PC-3 (cell line): ENCODE measurements around the gene SCCPDH. TPM values are rescaled to one million over a fixed set of nuclear protein-coding genes. Genes with fewer than 3 reads are reported as not detected.

Experiments used
- ATAC-seq: fragments of 200-7000 bp; cut with Tn5 transposase; 2 replicates; pipeline ENCODE4 v1.9.1; 2020; ENCODE audit warnings: mild to moderate bottlenecking, moderate library complexity
- BruUV-seq: library from RNA; stranded (reverse); fragments of 400-500 nt; replicated peaks from 2 replicates; lab custom pipeline; 2021; lab: Mats Ljungman, UMichigan
- CTCF ChIA-PET: fragments of 300-600 bp; sonication (Branson Sonifier 250); formaldehyde crosslinking; loops from one replicate; lab custom pipeline; 2022; ENCODE audit warnings: antibody characterized with exemption; lab: Charles Lee
- POLR2A ChIA-PET: fragments of 300-600 bp; sonication (Branson Sonifier 250); formaldehyde crosslinking; loops from one replicate; lab custom pipeline; 2022; ENCODE audit warnings: antibody characterized with exemption; ENCODE audit not compliant: unreplicated experiment; lab: Charles Lee
- DNase-seq: peaks from one replicate; pipeline ENCODE4 v3.0.0-alpha.2; 2015
- H2AFZ ChIP-seq: fragments of 300-600 bp; sonication (generic); 2 replicates; pipeline ENCODE4 v1.6.0; 2016; ENCODE audit warnings: antibody characterized with exemption, low read length
- H3F3A ChIP-seq: fragments of 300-600 bp; sonication (generic); one replicate; pipeline ENCODE4 v1.6.0; 2017; ENCODE audit warnings: antibody characterized with exemption, low read length, control low read depth, mild to moderate bottlenecking; ENCODE audit not compliant: unreplicated experiment
- H3K27ac ChIP-seq: fragments of 300-600 bp; sonication (generic); 2 replicates; pipeline ENCODE4 v1.5.1; 2016; ENCODE audit warnings: mild to moderate bottlenecking, low read length
- H3K27me3 ChIP-seq: fragments of 300-600 bp; sonication (generic); 2 replicates; pipeline ENCODE4 v1.6.1; 2016; ENCODE audit warnings: low read length, mixed read lengths
- H3K36me3 ChIP-seq: fragments of 300-600 bp; sonication (generic); 2 replicates; pipeline ENCODE4 v1.6.1; 2016; ENCODE audit warnings: low read depth, mixed run types, low read length, mixed read lengths
- H3K4me1 ChIP-seq: fragments of 300-600 bp; sonication (generic); 2 replicates; pipeline ENCODE4 v1.5.1; 2016; ENCODE audit warnings: low read length; ENCODE audit not compliant: insufficient read depth
- H3K4me2 ChIP-seq: fragments of 300-600 bp; sonication (generic); 2 replicates; pipeline ENCODE4 v1.6.0; 2016; ENCODE audit warnings: low read length
- H3K4me3 ChIP-seq: fragments of 300-600 bp; sonication (generic); 2 replicates; pipeline ENCODE4 v1.5.1; 2016; ENCODE audit warnings: mild to moderate bottlenecking, low read length, mixed read lengths
- H3K79me2 ChIP-seq: fragments of 300-600 bp; sonication (generic); 2 replicates; pipeline ENCODE4 v1.6.1; 2017; ENCODE audit warnings: low read length, mixed read lengths
- H3K9ac ChIP-seq: fragments of 300-600 bp; sonication (generic); 2 replicates; pipeline ENCODE4 v1.6.0; 2016; ENCODE audit warnings: mild to moderate bottlenecking, low read length
- H3K9me2 ChIP-seq: fragments of 300-600 bp; sonication (generic); replicated peaks from 2 replicates; pipeline ENCODE4 v1.6.1; 2016; ENCODE audit warnings: mixed run types, low read length, mixed read lengths
- H3K9me3 ChIP-seq: fragments of 300-600 bp; sonication (generic); 2 replicates; pipeline ENCODE4 v1.6.1; 2016; ENCODE audit warnings: low read length, mixed read lengths
- H4K20me1 ChIP-seq: fragments of 300-600 bp; sonication (generic); 2 replicates; pipeline ENCODE4 v1.6.1; 2016; ENCODE audit warnings: low read length, mixed read lengths
- CTCF ChIP-seq: fragments of 300-600 bp; sonication (generic); conservative IDR thresholded peaks from 2 replicates; pipeline ENCODE4 v1.5.1; 2017; ENCODE audit warnings: antibody characterized with exemption, low read depth, mild to moderate bottlenecking, low read length
- EZH2 ChIP-seq: fragments of 300-600 bp; sonication (generic); IDR thresholded peaks from one replicate; pipeline ENCODE4 v1.6.1; 2017; ENCODE audit warnings: antibody characterized with exemption, mild to moderate bottlenecking, low read length; ENCODE audit not compliant: unreplicated experiment
- EZH2phosphoT487 ChIP-seq: fragments of 300-600 bp; sonication (generic); IDR thresholded peaks from 2 replicates; pipeline ENCODE4 v1.6.1; 2018; ENCODE audit warnings: mild to moderate bottlenecking, antibody characterized with exemption, low read length, borderline replicate concordance
- intact Hi-C: fragments of 100-400 bp; cut with micrococcal nuclease; formaldehyde crosslinking; loops from 2 replicates; pipeline ENCODE4 v1.9.0; 2023
- total RNA-seq: library from RNA; depleted of rRNA; stranded (reverse); fragments of >200 nt; gene quantifications from 2 replicates; pipeline ENCODE4 v1.2.3, GENCODE V29; 2014

The SCCPDH gene
- total RNA-seq, 1 experiment from 2014 or later = 50.8 TPM

GRCh38 chr1:246800756-246801155, 76.5 kb downstream of the SCCPDH start:
- Histone ChIP-seq H2AFZ (no peak overlapping the region), H3K79me2 (no peaks in the 10 kb centered on the region), H4K20me1 (no peaks in the 10 kb centered on the region), H3F3A (no peaks in the 10 kb centered on the region), H3K36me3 (no peaks in the 10 kb centered on the region), H3K4me1 (no peaks in the 10 kb centered on the region), H3K9me2 (no peaks in the 10 kb centered on the region), H3K4me2 (no peak overlapping the region), H3K4me3 (no peak overlapping the region), H3K9me3 (no peaks in the 10 kb centered on the region), H3K27ac (no peak overlapping the region), H3K9ac (no peak overlapping the region), H3K27me3 (no peaks in the 10 kb centered on the region)
- DNase-seq (no peak), ATAC-seq (no peak)
- no TSS peak for BruUV-seq
- intact Hi-C loops = no loop called here
- no peak for TF ChIP-seq EZH2
- no peak for TF ChIP-seq EZH2phosphoT487
- TF ChIP-seq CTCF = no peak
- ChIA-PET POLR2A (no interaction called here), CTCF (no interaction called here)

GRCh38 chr1:246801241-246802020, 77.2 kb downstream of the SCCPDH start:
- no peak for ATAC-seq
- no peak overlapping the region for H3K27ac ChIP-seq

GRCh38 chr1:246803373-246803772, 79.2 kb downstream of the SCCPDH start:
- ChIA-PET CTCF (no interaction called here), POLR2A (no interaction called here)
- Histone ChIP-seq H3K9me2 (no peaks in the 10 kb centered on the region), H2AFZ (no peak overlapping the region), H3K4me1 (no peaks in the 10 kb centered on the region), H3K79me2 (no peaks in the 10 kb centered on the region), H3K9ac (no peak overlapping the region), H4K20me1 (no peaks in the 10 kb centered on the region), H3K9me3 (no peaks in the 10 kb centered on the region), H3K27ac (no peak overlapping the region), H3K4me3 (no peak overlapping the region), H3K36me3 (no peaks in the 10 kb centered on the region), H3F3A (no peaks in the 10 kb centered on the region), H3K4me2 (no peak overlapping the region), H3K27me3 (0 out of 2 replicates have a peak, but pooled peaks cover 3% of the 10 kb centered on the region)
- BruUV-seq = no TSS peak
- ATAC-seq (no peak), DNase-seq (no peak)
- intact Hi-C loops = no loop called here
- TF ChIP-seq CTCF (no peak), EZH2 (no peak), EZH2phosphoT487 (no peak)

More at GRCh38 chr1:246801241-246802020, 77.2 kb downstream of the SCCPDH start:
- Histone ChIP-seq H3K27me3 (no peaks in the 10 kb centered on the region), H2AFZ (no peak overlapping the region), H4K20me1 (no peaks in the 10 kb centered on the region), H3K79me2 (no peaks in the 10 kb centered on the region), H3K9me3 (no peaks in the 10 kb centered on the region), H3F3A (no peaks in the 10 kb centered on the region), H3K4me3 (no peak overlapping the region), H3K9me2 (no peaks in the 10 kb centered on the region), H3K4me2 (no peak overlapping the region), H3K36me3 (no peaks in the 10 kb centered on the region), H3K4me1 (no peaks in the 10 kb centered on the region), H3K9ac (no peak overlapping the region)
- POLR2A ChIA-PET = no interaction called here
- no peak for TF ChIP-seq EZH2phosphoT487
- no peak for DNase-seq
- BruUV-seq = no TSS peak
- CTCF ChIA-PET = no interaction called here
- intact Hi-C loops = no loop called here
